ENCODE measurements around the gene FADS3. TPM values are rescaled to one million over a fixed set of nuclear protein-coding genes. Genes with fewer than 3 reads are reported as not detected.

The FADS3 gene
- total and polyA plus RNA-seq, 2 of the 4 experiments (the other 2 are of a cell fraction) = 54.5 to 110 TPM

DNA sequence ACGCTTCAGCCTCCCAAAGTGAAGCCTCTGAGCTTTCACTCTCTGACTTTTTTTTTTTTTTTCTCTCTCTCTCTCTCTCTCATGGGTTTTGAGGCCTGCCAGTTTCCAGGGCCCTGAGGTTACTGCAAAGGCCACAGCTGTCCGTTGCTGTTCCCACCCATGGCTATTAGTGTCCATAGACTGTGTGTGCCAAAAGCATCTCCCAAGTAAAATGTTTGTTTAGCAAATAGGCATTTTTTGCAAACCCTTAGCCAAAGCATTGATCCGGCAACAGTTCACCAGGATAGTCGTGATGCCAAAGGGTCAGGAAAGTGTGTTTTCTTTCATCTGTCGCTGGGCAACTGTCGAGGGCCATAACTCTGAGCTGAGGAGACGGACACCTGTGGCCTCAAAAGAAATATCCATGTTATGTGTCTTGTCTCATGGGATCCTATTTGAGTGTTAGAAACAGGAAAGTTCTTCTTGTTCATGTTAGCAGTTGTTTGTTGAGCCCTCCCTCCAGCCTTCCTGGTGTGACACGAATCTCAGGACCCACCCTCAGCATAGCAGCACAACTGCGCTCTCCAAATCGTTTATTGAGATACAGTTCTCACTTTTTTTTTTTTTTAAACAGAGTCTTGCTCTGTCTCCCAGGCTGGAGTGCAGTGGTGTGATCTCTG, 44.9 kb downstream of the FADS3 start:
- POLR2A ChIA-PET (ENCODE audit: unreplicated experiment) = no interaction called here
- Histone ChIP-seq H3K9ac (ENCODE audit: low read depth, low read length) (no peak overlapping the region), H3K36me3 (ENCODE audit: control insufficient read depth, insufficient read depth, low read length) (peaks cover 56% of the 10 kb centered on the region), H3K4me2 (ENCODE audit: low read depth, low read length) (no peak overlapping the region), H4K5ac (ENCODE audit: low read depth, low read length) (no peak overlapping the region), H2BK120ac (ENCODE audit: low read depth, low read length) (no peak overlapping the region), H3K4me1 (ENCODE audit: control insufficient read depth, insufficient read depth, low read length) (no peaks in the 10 kb centered on the region), H3K79me1 (ENCODE audit: low read depth in 1 of 2, low read length in 2 of 2) (no peaks in the 10 kb centered on the region), H3K18ac (ENCODE audit: low read depth, low read length) (no peak overlapping the region), H2BK15ac (ENCODE audit: low read depth, low read length) (no peak overlapping the region), H3K23ac (ENCODE audit: low read depth, low read length) (no peak overlapping the region), H3K9me3 (ENCODE audit: control insufficient read depth, insufficient read depth, low read length) (no peaks in the 10 kb centered on the region), H2AFZ (replicated peaks; ENCODE audit: low read length, poor library complexity) (no peak overlapping the region), H2BK20ac (ENCODE audit: low read depth, low read length) (no peak overlapping the region), H3K4me3 (ENCODE audit: insufficient read depth, low read depth, low read length) (no peak overlapping the region), H4K20me1 (ENCODE audit: insufficient read depth, low read length) (0 out of 2 replicates have a peak, but pooled peaks cover 8% of the 10 kb centered on the region), H4K8ac (ENCODE audit: low read depth in 2 of 2, low read length in 2 of 2) (no peak overlapping the region), H4K91ac (ENCODE audit: insufficient read depth, low read depth, low read length) (no peak overlapping the region), H3K56ac (ENCODE audit: extremely low read depth, insufficient read depth, low read length) (no peak overlapping the region), H2BK5ac (ENCODE audit: low read depth, low read length, poor library complexity, severe bottlenecking) (no peak overlapping the region), H3K4ac (ENCODE audit: low read depth, low read length) (no peak overlapping the region), H2AK9ac (replicated peaks; ENCODE audit: low read depth, low read length, poor library complexity) (no peak overlapping the region), H2AK5ac (ENCODE audit: low read depth, low read length) (no peak overlapping the region), H3K9me1 (ENCODE audit: insufficient read depth, low read length) (0 out of 2 replicates have a peak, but pooled peaks cover 3% of the 10 kb centered on the region), H3K27ac (ENCODE audit: insufficient read depth, low read length) (no peak overlapping the region), H3K14ac (replicated peaks; ENCODE audit: low read depth, low read length) (no peak overlapping the region), H3K27me3 (ENCODE audit: control insufficient read depth, insufficient read depth, low read length) (no peaks in the 10 kb centered on the region)
- BruUV-seq (replicated peaks) = no TSS peak
- no peak for ATAC-seq (ENCODE audit: low read depth)
- DNase-seq = no peak
- WGBS, 2 experiments (ENCODE audit: extremely low coverage in 2 of 2, insufficient read length in 1 of 2) = 91% methylated on average over 5 of the region's 10 CpGs; no CpG with 5 or more reads in 1 of the 2 experiments
- TF ChIP-seq, protein P1, sequence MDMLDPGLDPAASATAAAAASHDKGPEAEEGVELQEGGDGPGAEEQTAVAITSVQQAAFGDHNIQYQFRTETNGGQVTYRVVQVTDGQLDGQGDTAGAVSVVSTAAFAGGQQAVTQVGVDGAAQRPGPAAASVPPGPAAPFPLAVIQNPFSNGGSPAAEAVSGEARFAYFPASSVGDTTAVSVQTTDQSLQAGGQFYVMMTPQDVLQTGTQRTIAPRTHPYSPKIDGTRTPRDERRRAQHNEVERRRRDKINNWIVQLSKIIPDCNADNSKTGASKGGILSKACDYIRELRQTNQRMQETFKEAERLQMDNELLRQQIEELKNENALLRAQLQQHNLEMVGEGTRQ (IDR thresholded peaks at IDR 0.05; ENCODE audit: low read depth, low read length) = no peak
- in situ Hi-C loops (cut with MboI; ENCODE audit: low sequenced_read_pairs) = no loop called here
- CTCF ChIA-PET = interaction anchor here (0.6 kb wide), 1 partner anchor 20 kb away, joined by 4 read pairs; no protein-coding TSS in a partner anchor
- dilution Hi-C loops (cut with HindIII; ENCODE audit: low sequenced_read_pairs, unreplicated experiment) = no loop called here
- intact Hi-C loops (cut with micrococcal nuclease) = no loop called here
